Effector memory CD4-positive, alpha-beta T cell (primary cell): Measurements from ENCODE around the gene CGB8.
"Not testable (repeated sequence)": the region's sequence is repeated elsewhere in the genome, so short reads cannot be mapped to it uniquely, and the experiment has no call there.

Experiments
- DNase-seq, 3 donors: peaks; one replicate each; pipeline ENCODE4 v3.0.0-alpha.2; 2020
- H3K27ac ChIP-seq: 2 replicates; pipeline ENCODE4 v1.7.0; 2013; ENCODE audit warnings: mild to moderate bottlenecking, low read length, moderate library complexity; ENCODE audit not compliant: insufficient read depth, poor library complexity, severe bottlenecking
- H3K27me3 ChIP-seq: replicated peaks from 2 replicates; pipeline ENCODE4 v1.7.0; 2013; ENCODE audit warnings: mild to moderate bottlenecking, low read length; ENCODE audit not compliant: insufficient read depth, control insufficient read depth, poor library complexity, severe bottlenecking
- H3K36me3 ChIP-seq: 2 replicates; pipeline ENCODE4 v1.7.0; 2013; ENCODE audit warnings: mild to moderate bottlenecking, low read length, moderate library complexity; ENCODE audit not compliant: control insufficient read depth, insufficient read depth
- H3K4me1 ChIP-seq: 2 replicates; pipeline ENCODE4 v1.7.0; 2013; ENCODE audit warnings: low read length, mild to moderate bottlenecking; ENCODE audit not compliant: control insufficient read depth, insufficient read depth, poor library complexity, severe bottlenecking
- H3K4me3 ChIP-seq: 2 replicates; pipeline ENCODE4 v1.7.0; 2013; ENCODE audit warnings: low read length, low read depth, mild to moderate bottlenecking; ENCODE audit not compliant: insufficient read depth, poor library complexity, severe bottlenecking
- H3K9me3 ChIP-seq: 2 replicates; pipeline ENCODE4 v1.7.0; 2013; ENCODE audit warnings: mild to moderate bottlenecking, low read length, moderate library complexity; ENCODE audit not compliant: control insufficient read depth

The CGB8 gene

DNA sequence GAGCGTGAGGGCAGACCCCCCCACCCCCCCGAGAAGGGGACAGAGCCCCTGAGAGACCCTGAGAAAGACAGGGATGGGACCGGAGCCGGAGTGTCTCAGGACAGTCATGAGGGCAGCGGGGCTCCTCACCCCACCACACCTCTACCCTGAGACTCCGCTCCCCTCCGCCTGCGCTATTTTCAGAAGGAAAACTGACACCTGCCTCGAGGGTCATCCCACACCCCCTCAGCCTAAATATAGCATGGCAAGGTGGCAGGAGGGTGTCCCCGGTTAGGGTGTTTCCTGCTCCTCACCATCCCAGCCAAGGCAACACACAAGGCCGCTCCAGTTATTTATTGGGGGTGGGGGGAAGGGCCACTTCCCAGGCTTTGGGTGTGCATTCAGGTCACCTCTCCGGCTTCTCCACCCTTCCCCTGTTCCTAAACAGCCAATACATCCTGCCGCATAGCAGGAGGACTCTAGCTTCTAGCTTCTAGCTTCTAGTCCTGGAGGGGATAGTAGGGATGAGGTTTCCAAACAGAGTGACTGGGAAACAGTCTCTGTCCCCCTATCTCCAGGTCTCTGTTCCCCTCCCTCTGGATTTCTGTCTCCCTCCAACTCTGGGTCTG, 17.1 kb upstream of the CGB8 start:
- Histone ChIP-seq H3K27me3 (peaks cover 18% of the 10 kb centered on the region), H3K4me3 (no peak overlapping the region)
- DNase-seq: no peak

DNA sequence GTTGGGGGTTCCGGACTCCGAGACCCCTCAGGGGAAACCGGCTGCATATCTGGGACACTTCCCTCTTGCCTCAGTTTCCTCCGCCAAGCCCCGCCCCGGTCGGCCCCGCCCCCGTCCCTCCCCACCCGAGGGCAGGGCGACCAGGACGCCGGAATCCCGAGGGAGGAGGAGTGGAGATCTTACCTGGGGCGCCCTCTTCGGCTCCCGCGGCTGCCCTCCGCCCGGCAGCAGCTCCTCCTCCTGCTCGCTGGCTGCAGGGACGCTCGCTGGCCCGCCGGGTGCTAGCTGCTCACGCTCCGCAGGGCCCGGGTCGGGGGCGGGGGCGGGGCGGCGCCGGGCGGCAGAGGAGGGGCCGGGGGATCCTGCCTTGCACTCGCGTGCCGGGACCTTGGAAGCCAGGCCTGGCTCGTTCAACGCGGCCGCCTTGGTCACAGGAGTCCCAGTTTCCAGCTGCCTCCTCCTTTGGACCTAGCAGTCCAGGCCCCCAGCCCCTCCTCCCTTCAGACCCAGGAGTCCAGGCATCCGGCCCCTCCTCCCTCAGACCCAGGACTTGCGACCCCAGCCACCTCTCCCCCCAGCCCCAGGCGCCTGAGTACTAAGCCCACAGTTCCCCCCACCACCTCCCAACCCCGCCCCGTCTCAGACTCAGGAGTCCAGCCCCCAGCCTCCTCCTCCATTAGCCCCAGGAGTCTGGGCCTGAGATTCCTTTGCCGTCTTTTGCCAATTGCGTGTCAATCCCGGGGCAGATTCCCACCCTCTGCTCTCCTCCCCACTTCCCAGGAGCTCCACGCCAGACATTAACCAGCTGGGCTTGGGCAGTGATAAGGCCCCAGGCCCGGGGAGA, 16.1 kb upstream of the CGB8 start, which contains the start of gene NTF4:
TSS of gene NTF4 (minus strand) at position 51 of the 844 bp plus-strand sequence. CDS start 2,821 bp downstream, outside the sequence.
- Histone ChIP-seq H3K4me3 (no peak within 1 kb of the TSS), H3K9me3 (no peaks in the 10 kb centered on the region), H3K4me1 (no peaks in the 10 kb centered on the region), H3K27ac (no peak within 1 kb of the TSS), H3K27me3 (peaks cover 18% of the 10 kb centered on the region), H3K36me3 (no peaks in the 10 kb centered on the region)
- no peak for DNase-seq

More for the DNA sequence above, 17.1 kb upstream of the CGB8 start:
- Histone ChIP-seq H3K9me3 (no peaks in the 10 kb centered on the region), H3K36me3 (no peaks in the 10 kb centered on the region), H3K27ac (no peak overlapping the region), H3K4me1 (no peaks in the 10 kb centered on the region)

DNA sequence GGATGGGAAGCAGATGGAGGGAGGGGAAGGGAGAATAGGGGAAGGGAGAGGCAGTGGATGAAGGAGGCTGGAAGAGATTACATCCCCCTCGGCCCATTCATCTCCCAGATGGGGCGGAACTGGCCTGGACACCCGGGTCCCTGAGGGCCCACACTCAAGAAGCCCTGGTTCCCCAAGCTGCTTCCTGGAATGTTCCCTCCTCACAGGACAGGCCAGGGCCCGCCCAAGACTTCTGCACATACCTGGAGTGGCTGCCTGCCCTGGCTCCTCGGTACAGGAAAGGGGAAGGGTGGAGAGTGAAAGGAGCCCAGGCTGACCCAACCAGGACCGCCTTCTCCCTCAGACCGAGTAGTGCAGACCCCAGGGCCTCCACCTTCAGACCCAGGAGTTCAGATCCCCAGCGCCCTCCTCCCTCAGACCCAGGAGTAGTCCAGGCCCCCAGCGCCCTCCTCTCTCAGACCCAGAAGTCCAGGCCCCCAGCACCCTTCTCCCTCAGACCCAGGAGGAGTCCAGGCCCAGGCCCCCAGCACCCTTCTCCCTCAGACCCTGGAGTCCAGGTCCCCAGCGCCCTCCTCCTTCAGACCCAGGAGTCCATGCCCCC, 15.2 kb upstream of the CGB8 start:
- no peaks in the 10 kb centered on the region for H3K36me3 ChIP-seq
- no peak overlapping the region for H3K27ac ChIP-seq
- peaks cover 18% of the 10 kb centered on the region for H3K27me3 ChIP-seq

DNA sequence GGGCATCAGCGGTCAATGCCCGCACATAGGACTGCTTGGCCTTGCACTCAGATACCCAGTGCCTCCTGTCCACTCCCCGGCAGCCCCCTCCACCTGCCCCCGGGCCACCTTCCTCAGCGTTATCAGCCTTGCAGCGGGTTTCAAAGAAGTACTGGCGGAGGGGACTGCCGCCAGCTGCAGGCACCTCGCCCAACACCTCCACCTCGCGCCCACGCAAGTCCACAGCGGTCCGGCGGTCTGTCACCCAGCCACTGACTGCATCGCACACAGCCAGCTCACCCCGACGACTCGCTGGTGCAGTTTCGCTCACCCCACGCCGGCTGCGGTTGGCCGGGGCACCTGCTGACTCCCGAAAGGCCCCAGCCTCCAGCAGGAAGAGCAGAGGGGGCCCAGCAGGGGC, 12.5 kb upstream of the CGB8 start:
- Histone ChIP-seq H3K9me3 (no peaks in the 10 kb centered on the region), H3K4me3 (no peak overlapping the region), H3K27ac (no peak overlapping the region), H3K27me3 (peaks cover 28% of the 10 kb centered on the region), H3K36me3 (no peaks in the 10 kb centered on the region), H3K4me1 (peaks cover 16% of the 10 kb centered on the region)
- no peak for DNase-seq

More for the DNA sequence above, 15.2 kb upstream of the CGB8 start:
- Histone ChIP-seq H3K9me3 (no peaks in the 10 kb centered on the region), H3K4me3 (no peak overlapping the region), H3K4me1 (no peaks in the 10 kb centered on the region)
- DNase-seq: no peak

DNA sequence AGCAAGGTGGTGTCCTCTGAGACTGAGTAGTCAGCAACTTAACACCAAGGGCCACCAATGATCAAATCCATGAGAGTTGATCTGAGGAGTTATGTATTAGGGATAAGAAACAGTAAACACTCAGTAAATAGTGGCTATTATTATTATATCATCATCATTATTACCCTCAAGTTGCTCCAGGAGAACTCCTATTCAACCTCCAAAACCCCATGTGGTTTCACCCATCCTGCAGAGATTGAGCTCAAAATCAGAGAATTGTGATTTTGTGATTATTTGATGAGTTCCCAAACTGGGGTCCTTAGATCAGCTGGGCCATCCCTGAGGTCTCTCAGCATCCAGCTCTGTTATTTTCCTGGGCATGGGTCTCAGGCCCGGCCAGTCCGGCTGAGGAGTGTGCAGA, 12.1 kb upstream of the CGB8 start:
- Histone ChIP-seq H3K27me3 (peaks cover 28% of the 10 kb centered on the region), H3K4me1 (peaks cover 21% of the 10 kb centered on the region), H3K36me3 (no peaks in the 10 kb centered on the region), H3K9me3 (no peaks in the 10 kb centered on the region), H3K4me3 (no peak overlapping the region), H3K27ac (no peak overlapping the region)
- DNase-seq: no peak

DNA sequence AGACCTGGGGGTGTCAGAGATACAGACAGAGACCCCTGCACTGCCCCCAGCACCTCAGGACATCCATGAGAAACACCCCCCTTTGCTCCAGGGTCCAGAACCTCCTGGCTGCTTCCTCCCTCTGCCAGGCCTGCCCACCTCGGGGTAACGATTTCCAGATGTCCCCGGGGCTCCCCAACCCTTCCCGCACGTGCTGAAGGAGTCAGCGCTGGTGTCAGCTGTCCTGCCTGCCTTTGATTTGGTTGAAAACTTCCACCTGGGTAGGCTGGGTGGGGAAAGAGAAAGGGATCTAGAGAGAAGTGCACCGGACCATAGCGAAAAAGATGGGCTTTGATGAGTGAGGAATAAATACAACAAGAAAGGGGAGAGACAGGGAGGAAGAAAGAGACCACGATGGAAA, 10.1 kb upstream of the CGB8 start:
- Histone ChIP-seq H3K4me3 (no peak overlapping the region), H3K27ac (no peak overlapping the region), H3K9me3 (no peaks in the 10 kb centered on the region), H3K36me3 (no peaks in the 10 kb centered on the region), H3K27me3 (peaks cover 15% of the 10 kb centered on the region), H3K4me1 (peaks cover 24% of the 10 kb centered on the region)
- no peak for DNase-seq

DNA sequence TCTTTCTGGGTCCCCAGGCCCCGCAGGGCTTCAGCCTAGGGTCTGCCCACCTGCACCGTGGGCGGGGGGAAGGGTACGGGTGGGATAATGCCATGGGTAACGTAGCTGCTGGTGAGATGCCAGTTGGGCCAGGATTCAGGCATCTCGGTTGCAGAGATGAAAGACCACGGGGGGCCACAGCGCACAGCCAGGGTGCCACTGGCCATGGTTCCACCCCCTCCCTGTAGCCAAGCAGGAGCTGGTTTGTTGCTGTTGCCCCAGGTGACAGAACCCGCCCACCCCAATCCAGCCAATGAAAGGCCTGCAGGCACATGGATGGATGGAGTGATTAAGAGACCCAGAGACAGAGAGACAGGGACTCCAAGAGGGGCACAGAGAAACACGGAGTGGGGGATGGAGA, 9.7 kb upstream of the CGB8 start:
- H3K27ac ChIP-seq: no peak overlapping the region
- no peak for DNase-seq
- no peak overlapping the region for H3K4me3 ChIP-seq
- H3K27me3 ChIP-seq: peaks cover 10% of the 10 kb centered on the region
- peaks cover 24% of the 10 kb centered on the region for H3K4me1 ChIP-seq
- no peaks in the 10 kb centered on the region for H3K36me3 ChIP-seq
- no peaks in the 10 kb centered on the region for H3K9me3 ChIP-seq

DNA sequence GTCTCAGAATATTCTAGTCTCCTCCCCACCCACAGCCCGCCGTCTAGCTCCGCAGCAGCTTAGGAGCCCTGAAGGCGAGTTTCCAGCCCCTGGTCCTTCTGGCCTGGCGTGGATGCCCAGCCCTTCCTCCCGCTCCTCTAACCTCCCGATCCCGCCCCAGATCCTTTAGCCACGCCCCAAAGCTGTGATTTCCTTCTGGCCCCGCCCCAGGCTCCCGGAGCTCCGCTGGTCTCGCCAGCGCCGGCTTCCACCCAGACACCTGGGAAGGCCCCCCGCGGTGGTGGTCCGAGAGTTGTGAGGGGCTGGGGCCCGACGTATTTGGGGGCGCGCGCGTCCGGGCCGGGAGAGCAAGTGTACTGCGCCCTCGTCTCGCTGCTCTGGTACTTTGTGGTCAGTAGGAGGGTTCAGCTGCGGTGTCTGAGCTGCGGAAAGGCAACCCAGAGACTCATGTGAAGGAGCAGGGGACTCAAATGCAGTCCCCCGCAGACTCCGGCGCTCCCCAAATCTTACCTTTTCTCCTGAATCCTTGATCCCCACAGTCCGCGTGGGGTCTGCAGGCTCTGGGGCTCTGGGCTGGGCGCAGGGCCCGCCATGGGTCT, 8.8 kb upstream of the CGB8 start, which contains the start of gene CGB7:
TSS of gene CGB7 (minus strand) at position 114 of the 599 bp plus-strand sequence. CDS start 2,374 bp downstream, outside the sequence.
- Histone ChIP-seq H3K9me3 (no peaks in the 10 kb centered on the region), H3K36me3 (no peaks in the 10 kb centered on the region), H3K27me3 (peaks cover 10% of the 10 kb centered on the region), H3K27ac (no peak within 1 kb of the TSS), H3K4me1 (peaks cover 24% of the 10 kb centered on the region), H3K4me3 (peak within 1 kb of the TSS; percentile 73)
- DNase-seq: peak in 2 of 3 donors; percentile 21 to 36

DNA sequence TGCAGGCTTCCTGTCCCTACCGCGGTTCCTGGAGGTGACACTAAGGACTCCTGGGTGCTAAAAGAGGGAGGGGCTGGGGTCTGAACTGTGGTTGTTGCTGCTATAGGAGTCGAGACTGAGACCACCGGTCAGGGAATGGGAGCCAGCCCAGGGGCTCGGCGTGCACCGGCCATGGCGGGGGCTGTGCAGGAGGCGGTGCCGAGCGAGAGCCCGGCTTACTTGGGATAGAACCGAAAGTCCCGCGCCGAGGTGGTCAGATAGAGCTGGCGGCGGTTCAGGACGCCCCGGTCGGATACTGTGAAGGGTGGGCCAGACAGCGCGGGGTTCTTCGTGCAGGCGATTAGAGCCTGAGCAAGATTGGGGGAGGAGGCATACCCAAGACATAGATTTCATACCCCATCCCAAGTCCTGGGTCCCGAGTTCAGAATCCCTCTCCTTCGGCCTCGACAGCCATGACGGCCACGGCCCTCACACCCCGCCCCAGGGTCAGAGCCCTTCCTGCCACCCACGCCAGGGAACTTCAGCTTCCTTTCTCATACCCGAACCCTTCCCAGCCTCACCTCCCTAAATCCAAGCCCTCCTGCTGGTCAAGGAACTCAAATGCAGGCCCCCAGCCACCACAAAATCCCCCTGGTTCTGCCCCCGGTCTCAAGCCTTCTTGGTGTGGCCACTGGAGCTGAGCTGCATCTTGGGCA, 8.1 kb upstream of the CGB8 start:
- H3K36me3 ChIP-seq, H3K27me3 ChIP-seq, H3K27ac ChIP-seq, DNase-seq, H3K9me3 ChIP-seq: not testable (repeated sequence)
- H3K4me1 ChIP-seq: peaks cover 24% of the 10 kb centered on the region
- H3K4me3 ChIP-seq: peak overlapping the region; percentile 73
